ENCODE measurements around the gene TACR3. TPM values are rescaled to one million over a fixed set of nuclear protein-coding genes. Genes with fewer than 3 reads are reported as not detected.
"Not testable (repeated sequence)": the region's sequence is repeated elsewhere in the genome, so short reads cannot be mapped to it uniquely, and the experiment has no call there.

Gene TACR3
- total and polyA plus RNA-seq, 12 donors = not detected

GRCh38 chr4:103591841-103592240, 127.9 kb downstream of the TACR3 start:
- peaks cover 0 to 7% (median 0%) of the 10 kb centered on the region in 11 donors for H3K9me3 ChIP-seq
- 49 to 62% methylated on average over 3 of the region's 3 CpGs for WGBS, 2 donors
- TF ChIP-seq, protein P1, sequence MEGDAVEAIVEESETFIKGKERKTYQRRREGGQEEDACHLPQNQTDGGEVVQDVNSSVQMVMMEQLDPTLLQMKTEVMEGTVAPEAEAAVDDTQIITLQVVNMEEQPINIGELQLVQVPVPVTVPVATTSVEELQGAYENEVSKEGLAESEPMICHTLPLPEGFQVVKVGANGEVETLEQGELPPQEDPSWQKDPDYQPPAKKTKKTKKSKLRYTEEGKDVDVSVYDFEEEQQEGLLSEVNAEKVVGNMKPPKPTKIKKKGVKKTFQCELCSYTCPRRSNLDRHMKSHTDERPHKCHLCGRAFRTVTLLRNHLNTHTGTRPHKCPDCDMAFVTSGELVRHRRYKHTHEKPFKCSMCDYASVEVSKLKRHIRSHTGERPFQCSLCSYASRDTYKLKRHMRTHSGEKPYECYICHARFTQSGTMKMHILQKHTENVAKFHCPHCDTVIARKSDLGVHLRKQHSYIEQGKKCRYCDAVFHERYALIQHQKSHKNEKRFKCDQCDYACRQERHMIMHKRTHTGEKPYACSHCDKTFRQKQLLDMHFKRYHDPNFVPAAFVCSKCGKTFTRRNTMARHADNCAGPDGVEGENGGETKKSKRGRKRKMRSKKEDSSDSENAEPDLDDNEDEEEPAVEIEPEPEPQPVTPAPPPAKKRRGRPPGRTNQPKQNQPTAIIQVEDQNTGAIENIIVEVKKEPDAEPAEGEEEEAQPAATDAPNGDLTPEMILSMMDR (IDR thresholded peaks at IDR 0.05) = no peak
- H3K4me3 ChIP-seq = no peak overlapping the region
- no peaks in the 10 kb centered on the region for H3K4me1 ChIP-seq
- ATAC-seq (peak in 1 of 8 donors; percentile 35), DNase-seq (no peak)
- H3K27ac ChIP-seq = no peak overlapping the region
- no peaks in the 10 kb centered on the region for H3K27me3 ChIP-seq
- H3K36me3 ChIP-seq = no peaks in the 10 kb centered on the region
- intact Hi-C loops (cut with DNase I) = no loop called here

DNA sequence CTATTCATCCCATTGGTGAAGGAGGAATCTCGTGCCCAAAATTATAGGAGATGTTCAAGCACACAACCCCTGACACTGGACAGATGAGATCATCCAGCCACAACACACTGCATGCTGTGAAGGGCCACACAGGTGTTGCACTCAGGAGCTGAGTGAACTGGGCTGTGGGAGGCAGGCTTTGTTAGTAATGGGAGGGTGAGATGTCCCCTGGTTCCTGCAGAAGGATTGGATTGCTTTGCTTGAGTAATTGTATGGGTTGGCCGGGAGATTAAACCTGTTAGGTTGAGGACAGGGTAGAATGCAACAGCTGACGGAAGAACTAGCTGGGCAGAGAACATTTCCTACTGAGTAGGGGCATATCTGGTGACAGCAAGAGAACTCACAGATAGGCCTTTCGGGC, 152.2 kb downstream of the TACR3 start:
- Histone ChIP-seq H3K9me3 (peaks cover 0 to 6% (median 0%) of the 10 kb centered on the region in 11 donors), H3K4me1 (no peaks in the 10 kb centered on the region), H3K27ac (no peak overlapping the region), H3K4me3 (no peak overlapping the region), H3K36me3 (no peaks in the 10 kb centered on the region), H3K27me3 (no peaks in the 10 kb centered on the region)
- intact Hi-C loops (cut with DNase I) = no loop called here
- DNase-seq = no peak
- 53 to 55% methylated on average over 4 of the region's 4 CpGs for WGBS, 2 donors
- no peak for ATAC-seq
- TF ChIP-seq, protein P1 (IDR thresholded peaks at IDR 0.05) = no peak

GRCh38 chr4:103559178-103559577, 160.6 kb downstream of the TACR3 start:
- ATAC-seq; intact Hi-C loops (cut with DNase I); DNase-seq; H3K27me3 ChIP-seq; H3K4me3 ChIP-seq; H3K4me1 ChIP-seq; H3K27ac ChIP-seq; H3K36me3 ChIP-seq: not testable (repeated sequence)
- H3K9me3 ChIP-seq = peaks cover 0 to 12% (median 0%) of the 10 kb centered on the region in 11 donors
- 44 to 77% methylated on average over 3 of the region's 5 CpGs for WGBS, 2 donors

All from heart right ventricle (tissue), 16 donors.